A549 (cell line): ENCODE results near the gene MBD3L4. TPM values are rescaled to one million over a fixed set of nuclear protein-coding genes. Genes with fewer than 3 reads are reported as not detected.

Source experiments
- ATAC-seq, 2 experiments: fragments of 200-7000 bp in 1 of 2; fragments of >200 bp in 1 of 2; cut with Nextera tagmentation in 1 of 2; cut with Tn5 transposase in 1 of 2; 3 replicates each; pipeline versions ENCODE4 v1.8.0 to v1.9.1; 2018 to 2020; ENCODE audit warnings: mild to moderate bottlenecking in 1 of 2, moderate library complexity in 1 of 2
- CTCF ChIA-PET: fragments of 300-600 bp; sonication (Branson Sonifier 250); formaldehyde crosslinking; extraction: SDS; loops from one replicate; lab custom pipeline; 2021; ENCODE audit warnings: antibody characterized with exemption, inconsistent platforms; lab: Yijun Ruan, JAX
- POLR2A ChIA-PET: fragments of 350-600 bp; formaldehyde crosslinking; extraction: SDS; loops from one replicate; lab custom pipeline; 2021; ENCODE audit warnings: antibody characterized with exemption, inconsistent platforms; lab: Yijun Ruan, JAX
- DNase-seq, 2 experiments: peaks; one replicate each; pipeline versions ENCODE4 v3.0.0 to v3.0.0-alpha.2; 2011 to 2016; ENCODE audit warnings: low read depth in 1 of 2, low spot score in 1 of 2
- FAIRE-seq: peaks from 2 replicates; lab custom pipeline; 2011; peaks lifted over from hg19 to GRCh38; lab: Jason Lieb, UNC
- H3K27ac ChIP-seq, 2 experiments: fragments of >200 bp; sonication (Bioruptor Twin); formaldehyde crosslinking; 3 replicates each; pipeline ENCODE4 v1.5.1; 2016 to 2017
- H3K4me1 ChIP-seq: fragments of >200 bp; sonication (Bioruptor Twin); formaldehyde crosslinking; 3 replicates; pipeline ENCODE4 v1.6.1; 2016
- H3K4me2 ChIP-seq: fragments of >200 bp; sonication (Bioruptor Twin); formaldehyde crosslinking; 3 replicates; pipeline ENCODE4 v1.6.1; 2016
- H3K4me3 ChIP-seq: fragments of >200 bp; sonication (Bioruptor Twin); formaldehyde crosslinking; 3 replicates; pipeline ENCODE4 v1.5.1; 2016
- H3K9me3 ChIP-seq: fragments of >200 bp; sonication (Bioruptor Twin); formaldehyde crosslinking; 3 replicates; pipeline ENCODE4 v1.6.1; 2016
- BHLHE40 ChIP-seq: IDR thresholded peaks from 2 replicates; pipeline ENCODE4 v1.6.1; 2012; ENCODE audit warnings: low read depth, low read length, inconsistent platforms
- CBX2 ChIP-seq: fragments of 200-600 bp; sonication (generic); IDR thresholded peaks from 2 replicates; pipeline ENCODE4 v1.6.1; 2016; ENCODE audit warnings: low read depth, mild to moderate bottlenecking, borderline replicate concordance
- CBX8 ChIP-seq: fragments of 200-600 bp; sonication (generic); IDR thresholded peaks from 2 replicates; pipeline ENCODE4 v1.6.1; 2016
- CHD4 ChIP-seq: fragments of 200-600 bp; sonication (generic); IDR thresholded peaks from 2 replicates; pipeline ENCODE4 v1.6.1; 2016; ENCODE audit warnings: antibody characterized with exemption, mild to moderate bottlenecking, borderline replicate concordance
- CTCF ChIP-seq: fragments of >200 bp; sonication (Bioruptor Twin); formaldehyde crosslinking; IDR thresholded peaks from 3 replicates; pipeline ENCODE4 v1.5.1; 2016
- EHF ChIP-seq: fragments of 250-450 bp; sonication (Bioruptor Pico); IDR thresholded peaks from 2 replicates; pipeline ENCODE4 v1.5.0; 2020; ENCODE audit warnings: mild to moderate bottlenecking
- EHMT2 ChIP-seq: fragments of 200-600 bp; sonication (generic); IDR thresholded peaks from 2 replicates; pipeline ENCODE4 v1.6.1; 2016; ENCODE audit warnings: antibody characterized with exemption, low read depth, mild to moderate bottlenecking, moderate library complexity
- ESRRA ChIP-seq: fragments of 150-350 bp; IDR thresholded peaks from 2 replicates; pipeline ENCODE4 v1.6.1; 2014; ENCODE audit warnings: mild to moderate bottlenecking, low read length, borderline replicate concordance
- FOSL2 ChIP-seq, 2 experiments: fragments of 450-650 bp in 1 of 2; fragments of >200 bp in 1 of 2; sonication (Bioruptor Twin) in 1 of 2; formaldehyde crosslinking; IDR thresholded peaks; 2 replicates each; pipeline versions ENCODE4 v1.5.0 to v1.6.1; 2016 to 2020; ENCODE audit warnings: mild to moderate bottlenecking in 1 of 2, moderate library complexity in 1 of 2
- HES2 ChIP-seq: fragments of >200 bp; sonication (Bioruptor Twin); formaldehyde crosslinking; IDR thresholded peaks from 2 replicates; pipeline ENCODE4 v1.6.1; 2016
- HMGXB4 ChIP-seq: fragments of 250-450 bp; sonication (Bioruptor Pico); IDR thresholded peaks from 2 replicates; pipeline ENCODE4 v1.5.0; 2021; ENCODE audit warnings: mild to moderate bottlenecking, moderate library complexity, borderline replicate concordance
- HOXA7 ChIP-seq: fragments of 250-450 bp; sonication (Bioruptor Pico); IDR thresholded peaks from 2 replicates; pipeline ENCODE4 v1.5.0; 2020; ENCODE audit warnings: mild to moderate bottlenecking, moderate library complexity
- HOXB13 ChIP-seq: fragments of 250-450 bp; sonication (Bioruptor Pico); IDR thresholded peaks from 2 replicates; pipeline ENCODE4 v1.5.0; 2020; ENCODE audit warnings: low read depth, mild to moderate bottlenecking, moderate library complexity
- HOXB5 ChIP-seq: fragments of 250-450 bp; sonication (Bioruptor Pico); IDR thresholded peaks from 2 replicates; pipeline ENCODE4 v1.5.0; 2020; ENCODE audit warnings: mild to moderate bottlenecking, moderate library complexity
- JUN ChIP-seq, 2 experiments: fragments of >200 bp; sonication (Bioruptor Twin); formaldehyde crosslinking; IDR thresholded peaks; 2 replicates in 1 of 2; 3 replicates in 1 of 2; pipeline ENCODE4 v1.6.1; 2016 to 2017
- JUNB ChIP-seq: fragments of >200 bp; sonication (Bioruptor Twin); formaldehyde crosslinking; IDR thresholded peaks from 2 replicates; pipeline ENCODE4 v1.6.1; 2016
- KDM5A ChIP-seq: fragments of 200-600 bp; sonication (generic); IDR thresholded peaks from 2 replicates; pipeline ENCODE4 v1.6.1; 2016; ENCODE audit warnings: antibody characterized with exemption, mild to moderate bottlenecking
- MAZ ChIP-seq: fragments of 150-350 bp; IDR thresholded peaks from 2 replicates; pipeline ENCODE4 v1.6.1; 2014; ENCODE audit warnings: antibody characterized with exemption, low read depth, low read length, borderline replicate concordance
- NPAS2 ChIP-seq: fragments of 250-450 bp; sonication (Bioruptor Pico); IDR thresholded peaks from 2 replicates; pipeline ENCODE4 v1.8.0; 2022; ENCODE audit warnings: mild to moderate bottlenecking, moderate library complexity, borderline replicate concordance
- POLR2A ChIP-seq: IDR thresholded peaks from 2 replicates; pipeline ENCODE4 v1.6.1; 2012; ENCODE audit warnings: mild to moderate bottlenecking, low read length
- RAD21 ChIP-seq, 2 experiments: fragments of >200 bp in 1 of 2; sonication (Bioruptor Twin) in 1 of 2; formaldehyde crosslinking in 1 of 2; IDR thresholded peaks in 1 of 2; conservative IDR thresholded peaks in 1 of 2; 2 replicates in 1 of 2; 3 replicates in 1 of 2; pipeline ENCODE4 v1.6.1; 2012 to 2018; ENCODE audit warnings: inconsistent platforms in 1 of 2
- RARB ChIP-seq: fragments of 250-450 bp; sonication (Bioruptor Pico); IDR thresholded peaks from 2 replicates; pipeline ENCODE4 v1.8.0; 2021; ENCODE audit warnings: mild to moderate bottlenecking, moderate library complexity
- REST ChIP-seq: fragments of 200-600 bp; sonication (generic); IDR thresholded peaks from 2 replicates; pipeline ENCODE4 v1.6.1; 2016; ENCODE audit warnings: antibody characterized with exemption, mild to moderate bottlenecking, moderate library complexity
- RNF2 ChIP-seq: fragments of 200-600 bp; sonication (generic); IDR thresholded peaks from 2 replicates; pipeline ENCODE4 v1.6.1; 2016; ENCODE audit warnings: low read depth, mild to moderate bottlenecking, antibody characterized with exemption, moderate library complexity, borderline replicate concordance
- USF2 ChIP-seq: fragments of 450-650 bp; IDR thresholded peaks from 2 replicates; pipeline ENCODE4 v1.6.1; 2014; ENCODE audit warnings: antibody characterized with exemption
- ZC3H11A ChIP-seq: fragments of 450-650 bp; IDR thresholded peaks from 2 replicates; pipeline ENCODE4 v1.6.1; 2014; ENCODE audit warnings: antibody characterized with exemption, mild to moderate bottlenecking
- ZNF302 ChIP-seq: fragments of 250-450 bp; sonication (Bioruptor Pico); IDR thresholded peaks from 2 replicates; pipeline ENCODE4 v1.9.0; 2021; ENCODE audit warnings: inconsistent platforms, mild to moderate bottlenecking, moderate library complexity
- WGBS: methylation state at CpG from one replicate; pipeline ENCODE4 v1.1.6; 2017; ENCODE audit errors: missing lambda C conversion rate; 5-methylcytosine and 5-hydroxymethylcytosine counted together
- polyA plus RNA-seq, 4 experiments: library from polyadenylated mRNA; depleted of rRNA in 3 of 4; stranded (reverse); fragments of >200 nt; fragmentation: RNase III in 1 of 4; extraction: RNeasy Plus Mini Kit Qiagen cat#74134 plus additional on column Dnase treatment in 1 of 4; gene quantifications; 2 replicates in 3 of 4; 3 replicates in 1 of 4; pipeline ENCODE4 v1.2.3, GENCODE V29; 2011 to 2017

Gene MBD3L4
- polyA plus RNA-seq, 2 of the 4 experiments (the other 2 are of a cell fraction) = not detected

- H3K27ac ChIP-seq = no peak overlapping the region
- no peaks in the 10 kb centered on the region for H3K4me1 ChIP-seq
- H3K9me3 ChIP-seq = no peaks in the 10 kb centered on the region
- WGBS = 7% methylated on average over 4 of the region's 4 CpGs
- TF ChIP-seq ZNF302 (CRISPR knock-in tag) = no peak
- TF ChIP-seq NPAS2 = no peak
- no peak for TF ChIP-seq HOXA7 (CRISPR knock-in tag)
- TF ChIP-seq FOSL2 (IDR thresholded peaks at IDR 0.05) = no peak
- no peak for TF ChIP-seq FOSL2 (CRISPR knock-in tag; IDR thresholded peaks at IDR 0.05)
- no peak for TF ChIP-seq HES2
- TF ChIP-seq ZC3H11A = no peak
- TF ChIP-seq HMGXB4 (CRISPR knock-in tag) = no peak
- TF ChIP-seq CTCF = no peak
- no peak for TF ChIP-seq JUN (IDR thresholded peaks at IDR 0.05)
- no peak for TF ChIP-seq HOXB5 (CRISPR knock-in tag)
- TF ChIP-seq KDM5A = no peak
- TF ChIP-seq ESRRA = no peak
- TF ChIP-seq, all 56 proteins: peak for 0
- DNase-seq (no peak), FAIRE-seq (no peak), ATAC-seq (no peak)
- H3K4me2 ChIP-seq = no peak overlapping the region
- POLR2A ChIA-PET = no interaction called here
- CTCF ChIA-PET = no interaction called here
- H3K4me3 ChIP-seq = no peak overlapping the region
Measured at GRCh38 chr19:6996810-6997209, 43.2 kb downstream of the MBD3L4 start.

GRCh38 chr19:6995054-6995453 is 44.9 kb downstream of the MBD3L4 start:
- FAIRE-seq (no peak), ATAC-seq (no peak), DNase-seq (no peak)
- 0% methylated on average over 1 of the region's 1 CpG for WGBS
- Histone ChIP-seq H3K4me3 (no peak overlapping the region), H3K4me1 (no peaks in the 10 kb centered on the region), H3K4me2 (no peak overlapping the region), H3K9me3 (no peaks in the 10 kb centered on the region), H3K27ac (no peak overlapping the region)
- POLR2A ChIA-PET = no interaction called here
- no peak for TF ChIP-seq KDM5A
- TF ChIP-seq BHLHE40 = no peak
- no peak for TF ChIP-seq MAZ
- TF ChIP-seq RARB (CRISPR knock-in tag) = no peak
- TF ChIP-seq POLR2A = no peak
- no peak for TF ChIP-seq CBX2
- no peak for TF ChIP-seq EHF (CRISPR knock-in tag)
- no peak for TF ChIP-seq USF2
- no peak for TF ChIP-seq HOXB5 (CRISPR knock-in tag)
- no peak for TF ChIP-seq ZNF302 (CRISPR knock-in tag)
- CTCF ChIA-PET = no interaction called here

- ChIA-PET POLR2A (no interaction called here), CTCF (interaction anchor here (1.0 kb wide), 1 partner anchor 17 kb away, joined by 4 read pairs; no protein-coding TSS in a partner anchor)
- H3K4me1 ChIP-seq = no peaks in the 10 kb centered on the region
- ATAC-seq (no peak), FAIRE-seq (no peak), DNase-seq (no peak)
- no peak overlapping the region for H3K4me2 ChIP-seq
- 0 out of 3 replicates have a peak, but pooled peaks cover 3% of the 10 kb centered on the region for H3K9me3 ChIP-seq
- no peak overlapping the region for H3K27ac ChIP-seq
- 4% methylated on average over 3 of the region's 3 CpGs for WGBS
- no peak overlapping the region for H3K4me3 ChIP-seq
- TF ChIP-seq RAD21 (conservative IDR thresholded peaks at IDR 0.05 in 1 of 2, IDR thresholded peaks at IDR 0.05 in 1 of 2) (no peak), RNF2 (no peak), CBX2 (no peak), ZNF302 (CRISPR knock-in tag) (no peak), EHMT2 (no peak), JUNB (no peak), CHD4 (no peak), HOXB13 (CRISPR knock-in tag) (no peak), ZC3H11A (no peak), REST (no peak), CBX8 (no peak)
Measured at GRCh38 chr19:6988257-6988656, 51.7 kb downstream of the MBD3L4 start.
